HG03558 (cell line): ENCODE results near the gene PEDS1.
A peak's percentile ranks its signal among the peaks of the same experiment; 100 is the strongest.
"Not testable (repeated sequence)": the region's sequence is repeated elsewhere in the genome, so short reads cannot be mapped to it uniquely, and the experiment has no call there.

Experiments
- ATAC-seq: cut with Tn5 transposase; IDR thresholded peaks from one replicate; pipeline ENCODE4 v1.9.1; 2021; ENCODE audit warnings: moderate number of reproducible peaks; ENCODE audit not compliant: unreplicated experiment; ENCODE audit errors: extremely low read depth

PEDS1 gene

DNA sequence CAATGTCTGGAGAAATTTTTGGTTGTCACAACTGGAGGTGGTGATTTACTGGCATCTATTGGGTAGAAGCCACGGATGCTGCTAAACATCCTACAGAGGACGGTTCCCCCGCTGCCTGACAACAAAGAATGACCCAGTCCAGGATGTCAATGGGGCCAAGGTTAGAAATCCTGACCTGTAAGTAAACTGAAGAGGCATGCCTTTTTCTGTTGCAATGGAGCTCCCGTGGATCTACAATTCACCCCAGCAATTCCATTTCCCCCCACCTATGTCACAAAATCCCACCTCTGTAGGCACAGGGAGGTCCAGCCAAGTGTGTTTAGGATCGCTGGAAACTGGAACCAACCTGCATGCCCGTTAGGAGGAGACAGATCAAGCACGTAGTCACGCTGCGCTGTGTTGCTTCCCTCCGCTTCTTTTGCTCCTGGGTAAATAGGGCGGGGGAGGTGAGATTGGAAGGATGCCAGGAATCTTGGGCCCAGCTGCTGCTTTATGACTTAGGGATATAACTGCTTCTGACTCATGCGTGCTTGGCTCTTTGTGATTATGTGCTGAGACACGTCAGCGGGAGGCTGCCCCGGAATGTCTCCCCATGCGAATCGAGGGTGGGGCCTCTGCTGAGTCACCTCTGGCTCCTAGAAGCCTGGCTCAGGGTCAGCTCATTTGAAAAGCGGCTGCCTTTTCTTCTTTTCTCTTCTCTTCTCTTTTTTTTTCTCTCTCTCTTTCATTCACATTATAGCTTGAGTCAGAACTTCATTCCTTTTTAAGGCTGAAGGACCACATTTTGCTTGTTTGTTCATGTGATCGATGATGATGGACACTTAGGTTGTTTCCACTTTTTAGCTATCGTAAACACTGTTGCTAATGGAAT lies 12.4 kb upstream of the PEDS1 start:
- ATAC-seq, result peak; percentile 83

DNA sequence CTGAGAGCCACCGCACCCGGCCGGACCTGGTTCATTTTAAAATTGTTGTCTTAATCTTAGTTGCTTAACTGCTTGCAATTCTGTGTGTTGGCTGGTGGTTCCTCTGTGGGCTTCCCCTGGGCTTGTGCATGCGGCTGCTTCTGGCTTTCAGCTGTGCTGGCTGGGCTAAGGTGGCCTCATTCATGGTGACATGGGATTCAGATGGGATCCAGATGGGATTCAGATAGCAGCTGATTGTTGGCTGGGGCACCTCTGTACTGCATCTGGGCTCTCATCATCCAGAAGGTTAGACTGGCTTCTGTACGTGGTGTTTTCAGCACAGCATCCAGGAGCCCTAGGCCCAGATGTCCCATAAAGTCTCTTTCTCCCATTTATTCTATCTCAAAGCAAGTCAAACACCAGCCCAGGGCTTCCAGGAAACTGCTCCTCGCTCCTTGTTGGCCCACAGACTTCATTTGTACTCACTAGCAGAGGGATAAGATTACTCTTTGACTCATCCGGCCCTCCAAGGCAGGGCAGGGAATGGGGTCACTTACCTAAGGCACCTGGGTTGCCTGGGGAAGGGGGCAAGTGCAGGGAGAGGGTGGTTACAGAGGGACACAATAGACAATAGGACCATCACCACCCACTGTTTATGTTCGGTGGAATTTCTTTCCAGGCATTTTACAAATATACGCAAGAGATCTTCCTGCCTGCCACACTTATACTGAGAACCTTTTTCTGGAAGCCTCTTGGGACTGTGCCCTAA lies 10.2 kb upstream of the PEDS1 start:
- ATAC-seq, result no peak

DNA sequence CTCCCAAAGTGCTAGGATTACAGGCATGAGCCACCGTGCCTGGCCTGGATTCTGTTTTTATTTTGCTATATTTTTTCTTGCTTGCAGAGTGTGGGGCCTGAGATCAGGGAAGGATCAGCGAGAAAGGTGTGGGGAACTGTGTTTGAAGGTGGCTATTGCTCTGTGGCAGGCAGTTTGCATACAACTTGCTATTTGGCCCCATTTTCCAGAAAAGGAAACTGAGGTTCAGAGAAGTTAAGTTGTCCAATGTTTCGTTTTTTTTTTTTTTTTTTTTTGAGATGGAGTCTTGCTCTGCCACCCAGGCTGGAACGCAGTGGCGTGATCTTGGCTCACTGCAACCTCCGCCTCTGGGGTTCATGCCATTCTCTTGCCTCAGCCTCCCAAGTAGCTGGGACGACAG lies 8.0 kb upstream of the PEDS1 start:
- not testable (repeated sequence) for ATAC-seq

DNA sequence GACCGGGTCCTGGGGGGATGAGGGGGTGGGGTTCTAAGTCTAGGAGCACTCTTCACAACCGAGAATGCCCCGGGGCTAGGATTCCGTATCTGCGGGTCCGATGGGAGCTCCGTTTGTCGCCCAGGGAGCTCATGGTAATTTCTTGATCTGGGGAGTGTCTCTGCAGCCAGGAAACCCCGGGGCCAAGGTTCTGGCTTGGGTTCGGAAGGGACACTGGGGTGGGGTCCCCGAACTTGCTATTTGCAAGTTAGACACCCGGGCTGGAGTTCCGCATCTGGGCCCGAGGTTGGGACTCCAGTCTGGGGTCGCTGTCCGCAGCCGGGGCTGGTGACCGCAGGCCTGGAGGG lies 397 bp downstream of the PEDS1 start:
- ATAC-seq, result no peak

DNA sequence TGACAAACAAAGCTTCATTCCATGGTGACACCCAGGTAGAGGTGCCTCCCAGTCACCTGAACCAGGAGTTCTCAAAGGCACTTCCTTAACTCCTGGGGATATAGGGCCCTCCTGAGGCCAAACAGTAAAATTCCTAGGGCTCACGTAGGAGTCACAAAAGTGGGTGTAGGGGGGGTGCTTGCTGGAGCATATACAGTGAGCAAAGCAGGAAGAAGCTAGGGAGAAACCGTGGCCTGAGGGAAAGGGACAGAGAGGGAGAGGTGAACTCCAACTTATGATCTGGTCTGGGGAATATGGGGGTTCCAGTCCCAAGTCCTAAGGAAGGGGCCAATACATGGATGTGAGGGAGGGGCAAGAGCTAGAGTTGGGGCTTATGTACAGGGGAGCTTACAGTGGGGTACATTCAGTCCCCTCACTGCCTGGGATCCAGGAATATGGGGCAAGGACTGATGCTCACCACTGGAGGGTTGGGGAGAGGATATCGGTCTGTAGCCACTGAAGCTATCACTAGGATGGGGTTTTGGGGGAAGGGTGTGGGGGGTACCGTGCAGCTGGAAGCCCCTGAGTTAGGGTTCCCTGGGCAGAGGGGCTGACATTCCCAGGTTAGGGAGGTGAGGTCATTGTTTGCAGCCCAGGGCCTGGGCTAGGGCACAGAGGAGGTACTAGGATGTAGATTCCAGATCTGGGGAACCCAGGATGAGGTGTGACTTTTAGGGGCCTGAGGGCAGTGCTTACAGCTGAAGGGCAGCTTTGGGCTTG lies 950 bp downstream of the PEDS1 start:
- no peak for ATAC-seq

DNA sequence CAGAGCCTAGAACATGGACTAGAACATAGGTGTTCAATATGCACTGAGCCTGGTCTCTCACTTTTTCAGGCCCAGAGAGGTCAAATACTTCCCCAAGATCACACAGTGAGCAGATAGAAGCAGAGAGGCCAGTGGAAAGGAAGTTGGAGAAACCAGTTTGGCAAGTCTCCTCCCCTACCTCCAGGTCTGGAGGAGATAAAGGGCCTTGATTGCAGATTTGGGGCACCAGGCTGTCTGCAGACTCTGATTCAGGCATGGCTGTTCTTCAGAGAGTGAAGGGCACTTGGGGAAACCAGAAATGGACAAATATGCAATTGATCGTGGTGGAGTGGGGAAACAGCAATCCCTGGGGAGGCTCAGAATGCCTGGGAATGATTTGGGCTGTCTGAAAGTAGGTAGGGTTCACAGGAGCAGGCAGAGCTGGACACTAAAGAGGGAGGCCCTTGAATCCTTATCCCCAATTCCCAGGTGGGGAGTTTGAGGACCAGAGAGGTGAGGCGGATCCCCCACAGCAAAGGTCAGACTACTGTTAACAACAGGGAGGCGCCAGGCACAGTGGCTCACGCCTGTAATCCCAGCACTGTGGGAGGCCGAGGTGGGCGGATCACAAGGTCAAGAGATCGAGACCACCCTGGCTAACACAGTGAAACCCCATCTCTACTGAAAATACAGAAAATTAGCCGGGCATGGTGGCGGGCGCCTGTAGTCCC lies 2.3 kb downstream of the PEDS1 start:
- no peak for ATAC-seq

DNA sequence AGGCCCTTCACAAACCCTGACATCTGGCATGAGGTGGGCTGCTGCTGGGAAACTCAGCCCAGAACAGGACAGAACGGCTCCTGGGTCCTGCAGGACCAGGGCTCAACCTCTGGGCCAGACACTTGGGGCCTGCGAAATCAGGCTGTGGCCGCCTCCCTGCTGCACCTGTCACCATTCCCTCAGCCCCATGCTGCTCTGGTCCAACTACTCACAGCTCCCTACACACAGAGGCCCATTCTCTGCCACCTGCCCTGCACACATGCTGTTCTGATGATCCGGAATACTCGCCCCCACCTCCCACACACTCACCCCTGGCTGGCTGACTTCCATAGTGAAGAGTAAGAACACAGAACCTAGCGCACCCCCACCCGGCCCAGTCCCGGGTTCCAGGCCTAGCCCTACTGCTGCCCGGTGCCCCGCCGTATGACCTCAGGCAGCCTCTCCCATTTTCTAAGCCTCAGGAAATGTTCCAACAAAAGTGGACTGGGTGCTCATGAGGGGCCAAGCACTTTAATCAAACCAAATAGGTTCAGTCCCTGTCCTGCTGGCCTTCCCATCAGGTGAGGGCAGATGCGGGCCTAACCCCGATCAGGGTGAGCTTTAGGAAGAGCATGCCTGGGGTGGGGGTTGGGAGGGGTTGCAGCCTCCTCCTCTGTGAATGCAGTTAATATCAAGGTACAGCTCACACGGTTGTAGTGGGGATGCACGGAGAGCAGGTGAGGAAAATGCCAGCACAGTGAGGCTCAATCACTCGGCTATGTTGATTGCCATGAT lies 3.9 kb downstream of the PEDS1 start:
- no peak for ATAC-seq

DNA sequence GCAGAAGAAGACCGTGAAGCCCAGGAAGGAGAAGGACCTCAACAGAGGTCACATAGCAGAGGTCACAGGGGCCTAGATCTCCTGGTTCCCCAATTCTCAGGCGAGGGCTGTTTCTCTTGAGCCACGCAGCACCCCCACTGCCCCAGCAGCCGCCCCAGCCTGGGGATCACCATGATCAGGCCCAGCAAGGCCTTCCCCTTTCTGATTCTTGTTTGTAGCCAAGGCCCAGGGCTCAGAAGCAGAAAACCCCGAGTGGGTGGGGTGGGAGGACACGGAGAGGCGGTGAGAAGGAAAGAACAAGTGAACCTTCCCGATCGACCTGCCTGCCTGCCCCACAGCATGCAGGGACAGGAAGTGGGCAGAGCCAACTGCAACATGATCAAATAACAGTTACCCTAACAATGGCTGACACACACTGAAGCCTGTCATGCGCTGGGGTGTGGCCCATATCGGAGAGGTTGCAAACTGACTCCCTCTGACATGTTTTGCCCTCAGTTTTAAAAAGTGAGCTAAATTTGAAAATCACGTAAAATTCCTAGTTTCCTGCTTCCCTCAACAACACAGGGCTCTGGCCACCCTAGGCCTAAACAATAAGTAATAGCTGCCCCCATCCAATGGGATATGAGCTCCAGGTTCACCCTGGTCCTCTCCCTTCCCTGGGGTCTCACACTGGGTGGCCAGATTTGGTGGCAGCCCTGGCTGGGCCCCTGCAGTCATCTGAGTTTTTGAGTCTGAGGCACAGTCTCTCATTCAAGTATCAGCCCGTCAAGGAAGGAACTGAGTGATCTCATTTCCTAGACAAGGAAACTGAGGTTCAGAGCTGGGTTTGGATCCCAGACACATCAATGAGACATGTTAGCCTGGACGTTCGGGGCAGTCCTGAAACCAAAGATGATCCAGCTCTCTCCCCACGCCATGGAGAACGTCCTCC lies 6.5 kb downstream of the PEDS1 start:
- ATAC-seq, result peak; percentile 52

DNA sequence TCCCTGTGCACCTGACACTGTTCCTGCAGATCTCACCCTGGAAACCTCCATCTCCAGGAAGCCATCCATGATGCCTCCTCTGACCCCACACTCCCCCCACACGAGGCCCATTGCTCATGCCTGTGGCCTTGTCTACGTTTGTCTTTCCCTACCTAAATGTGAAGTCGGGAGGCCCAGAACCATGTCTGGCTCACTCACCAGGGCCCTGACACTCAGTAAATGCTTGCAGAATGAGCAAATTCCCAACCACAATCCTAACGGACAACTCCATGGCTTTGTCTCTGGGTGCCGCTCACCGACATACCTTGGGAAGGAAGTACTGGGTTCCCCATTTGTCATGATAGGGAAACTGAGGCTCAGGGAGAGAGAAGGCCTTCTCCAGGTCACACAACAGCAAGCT lies 7.3 kb downstream of the PEDS1 start:
- ATAC-seq, result no peak

DNA sequence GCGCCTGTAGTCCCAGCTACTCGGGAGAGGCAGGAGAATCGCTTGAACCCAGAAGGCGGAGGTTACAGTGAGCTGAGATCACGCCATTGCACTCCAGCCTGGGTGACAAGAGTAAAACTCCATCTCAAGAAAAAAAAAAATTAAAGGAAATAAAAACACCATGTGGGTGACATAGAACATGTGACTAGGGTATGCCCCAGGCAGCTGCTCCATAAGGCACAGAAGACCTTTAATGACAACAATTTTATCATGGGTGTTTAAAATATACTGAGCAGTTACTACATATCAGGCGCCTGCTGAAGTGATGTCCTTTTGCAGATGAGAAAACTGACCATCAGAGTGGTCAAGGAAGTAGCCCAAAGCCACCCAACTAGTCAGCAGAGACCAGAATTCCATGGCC lies 8.0 kb downstream of the PEDS1 start:
- ATAC-seq, result no peak

DNA sequence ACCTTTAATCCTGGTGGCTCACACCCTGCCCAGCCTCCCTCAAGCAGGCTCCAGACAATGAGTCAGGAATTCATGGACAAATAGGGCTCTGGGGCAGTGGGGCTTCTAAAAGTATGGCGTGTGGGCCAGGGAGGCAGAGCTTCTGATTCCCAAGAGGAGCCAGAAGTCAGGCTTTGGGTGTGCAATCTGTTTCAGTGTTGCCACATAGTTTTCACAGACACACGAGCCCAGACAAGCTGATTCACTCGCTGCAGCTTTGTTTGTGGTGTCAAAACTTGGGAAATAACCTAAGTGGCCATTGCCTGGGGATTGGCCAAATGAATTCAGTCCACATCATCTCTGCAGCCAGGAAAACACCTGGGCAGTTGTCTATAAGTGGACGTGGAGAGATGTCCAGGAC lies 9.2 kb downstream of the PEDS1 start:
- no peak for ATAC-seq

DNA sequence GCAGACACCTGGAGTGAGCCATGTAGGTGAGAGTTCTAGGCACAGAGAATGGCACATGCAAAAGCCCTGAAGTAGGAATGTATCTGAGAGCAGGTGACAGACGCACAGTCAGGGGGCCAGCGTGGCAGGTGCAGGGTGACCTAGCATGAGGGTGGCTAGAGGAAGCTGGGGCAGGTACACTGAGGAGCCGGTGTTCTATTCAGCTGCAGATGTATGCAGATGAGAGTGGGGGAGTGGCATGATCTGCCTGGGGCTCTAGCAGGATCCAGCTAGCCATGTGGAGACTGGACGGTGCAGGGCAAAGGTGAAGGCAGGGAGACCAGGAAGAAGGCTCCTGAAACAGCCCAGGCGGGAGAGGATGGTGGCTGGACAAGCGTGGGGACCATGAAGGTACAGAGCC lies 10.7 kb downstream of the PEDS1 start:
- ATAC-seq, result no peak

DNA sequence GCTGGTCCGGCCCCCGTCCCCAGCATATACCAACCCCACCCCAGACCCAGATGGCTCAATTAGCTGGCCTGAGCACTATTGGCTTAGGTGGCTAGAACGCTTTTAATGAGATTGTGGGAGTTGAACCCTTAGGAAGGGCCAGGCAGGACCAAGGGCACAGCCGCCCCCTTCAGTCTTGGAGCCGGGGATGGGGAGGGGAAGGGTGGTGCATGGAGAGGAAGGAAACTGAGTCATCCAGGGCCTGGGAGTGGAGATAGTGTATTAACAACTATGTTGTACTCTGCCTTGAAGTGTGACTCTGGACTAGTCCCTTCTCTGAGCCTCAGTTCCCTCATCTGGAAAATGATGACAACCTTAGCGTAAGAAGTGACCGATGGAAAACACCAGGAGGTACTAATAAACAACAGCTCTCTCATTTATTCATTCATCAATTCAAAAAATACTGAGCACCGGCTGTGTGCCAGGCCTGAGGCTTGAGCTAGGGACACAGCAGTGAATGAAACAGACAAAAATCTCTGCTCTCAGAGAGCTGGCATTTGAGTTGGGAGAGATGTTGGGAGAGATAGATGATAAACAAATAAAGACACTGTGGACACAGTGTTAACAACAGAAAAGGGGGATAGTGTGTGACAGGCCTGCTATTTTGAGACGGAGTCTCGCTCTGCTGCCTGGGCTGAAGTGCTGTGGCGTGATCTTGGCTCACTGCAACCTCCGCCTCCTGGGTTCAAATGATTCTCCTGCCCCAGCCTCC lies 11.5 kb downstream of the PEDS1 start:
- no peak for ATAC-seq

DNA sequence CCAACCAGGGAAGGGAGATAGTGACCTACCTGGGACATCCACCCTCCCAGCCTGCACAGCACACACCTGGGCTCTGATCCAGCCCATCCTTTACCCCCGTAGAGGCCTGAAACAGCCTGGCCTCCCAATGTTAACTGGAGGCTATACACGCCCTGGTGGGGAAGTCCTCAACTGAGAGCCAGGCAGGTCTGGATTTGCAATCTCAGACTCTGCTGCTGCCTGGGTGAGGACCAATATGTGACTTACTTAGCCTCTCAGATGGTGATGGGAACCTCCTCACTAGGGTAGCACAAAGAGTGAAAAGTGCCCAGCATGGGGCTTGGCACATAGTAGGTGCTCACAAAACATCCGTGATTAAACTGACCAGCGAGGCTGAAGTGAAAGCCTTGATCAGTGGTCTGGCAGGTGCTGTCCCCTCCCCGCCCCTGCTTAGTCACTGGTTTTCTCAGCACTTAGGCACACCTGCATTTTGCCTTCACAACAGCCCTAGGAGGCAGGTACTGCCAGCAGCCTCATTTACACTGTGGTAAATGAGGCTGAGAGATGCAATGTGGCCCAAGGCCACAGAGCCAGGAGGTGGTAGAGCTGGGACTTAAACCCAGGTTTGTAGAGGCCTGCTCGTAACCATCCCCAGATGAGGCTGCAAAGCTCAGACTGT lies 12.4 kb downstream of the PEDS1 start:
- ATAC-seq, result no peak

DNA sequence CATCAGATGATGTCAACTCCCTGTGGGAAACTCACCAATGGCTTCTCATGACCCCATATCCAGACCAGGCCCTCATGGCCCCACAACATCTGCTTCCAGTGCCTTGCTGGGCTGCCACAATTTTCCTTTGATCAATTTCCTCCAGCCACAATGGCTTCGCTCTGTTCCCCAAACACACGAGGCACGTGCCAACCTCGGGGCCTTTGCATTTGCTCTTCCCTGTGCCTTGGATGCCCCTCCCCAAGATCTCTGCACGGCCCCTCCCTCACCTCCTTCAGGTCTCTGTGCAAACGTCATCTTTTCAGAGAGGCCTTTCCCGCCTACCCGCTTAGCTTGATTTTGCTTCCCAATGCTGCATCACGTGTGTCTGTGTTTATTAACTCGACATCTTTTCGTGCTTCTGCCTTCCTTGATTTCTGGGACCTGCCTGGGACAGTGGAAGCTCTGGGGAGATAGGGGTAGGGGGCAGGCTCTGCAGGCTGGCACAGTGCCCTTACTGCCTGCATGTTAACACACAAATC lies 13.1 kb downstream of the PEDS1 start:
- no peak for ATAC-seq

DNA sequence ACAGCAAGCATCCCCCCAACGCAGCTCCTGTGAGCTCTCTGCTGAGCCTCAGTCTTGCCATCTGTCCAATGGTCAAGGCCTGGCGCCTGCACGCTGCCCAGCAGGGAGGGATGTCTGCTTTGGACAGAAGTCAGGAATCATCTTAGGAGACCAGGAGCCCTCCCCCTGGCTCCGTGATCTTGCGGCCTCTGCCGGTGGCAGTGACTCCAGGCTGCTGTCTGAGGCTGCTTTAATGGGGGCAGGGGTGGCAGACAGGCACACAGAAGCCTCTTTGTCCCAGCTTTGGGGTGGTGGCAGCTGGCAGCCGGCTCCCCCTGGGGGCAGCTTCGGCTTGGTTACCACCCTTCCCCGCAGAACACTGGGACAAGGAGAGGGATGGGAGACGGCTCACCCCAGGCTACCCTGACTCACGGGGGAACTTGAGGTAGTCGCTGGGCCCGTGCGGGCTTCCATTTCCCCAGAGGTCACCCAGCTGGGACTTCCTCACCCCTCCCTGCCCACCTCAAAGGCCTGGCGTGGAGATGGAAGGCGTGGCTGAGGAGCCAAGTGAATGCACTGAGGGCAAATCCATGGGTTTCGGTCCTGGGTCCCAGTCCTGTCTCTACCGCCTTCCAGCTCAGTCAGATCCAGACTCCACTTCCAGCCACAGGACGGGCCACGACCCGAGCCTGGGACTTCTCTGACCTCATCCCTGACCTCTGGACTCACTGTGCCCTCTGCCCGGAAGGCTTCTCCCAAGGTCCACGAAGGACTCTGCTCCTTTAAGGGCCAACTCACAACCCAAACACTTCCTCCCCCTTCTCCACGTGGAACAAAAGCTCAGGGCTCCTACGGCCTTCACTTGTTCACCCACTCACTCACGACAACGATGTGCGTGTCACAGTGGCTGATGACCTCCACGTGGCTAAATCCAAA lies 14.8 kb downstream of the PEDS1 start:
- no peak for ATAC-seq
